K562 (cell line): Measurements from ENCODE around the gene CTIF.

Experiments used
- CSDE1 ChIP-seq, 2 experiments: fragments of 450-650 bp; IDR thresholded peaks; 2 replicates each; pipeline ENCODE4 v1.6.1; 2016; ENCODE audit warnings: mild to moderate bottlenecking in 1 of 2
- GTF2F1 ChIP-seq: IDR thresholded peaks from 2 replicates; pipeline ENCODE4 v1.6.1; 2011; ENCODE audit warnings: low read depth, low read length, improper control_type of control experiment
- MTA2 ChIP-seq: fragments of 450-650 bp; IDR thresholded peaks from 2 replicates; pipeline ENCODE4 v1.6.1; 2016; ENCODE audit warnings: low read depth
- TAF1 ChIP-seq: IDR thresholded peaks from 2 replicates; pipeline ENCODE4 v1.6.1; 2011; ENCODE audit warnings: mild to moderate bottlenecking, low read length, moderate library complexity; ENCODE audit not compliant: insufficient read depth, control insufficient read depth, severe bottlenecking; ENCODE audit errors: extremely low read depth
- YBX1 ChIP-seq: fragments of 450-650 bp; IDR thresholded peaks from 2 replicates; pipeline ENCODE4 v1.7.1; 2016; ENCODE audit warnings: mild to moderate bottlenecking
- ZNF143 ChIP-seq: sonication (generic); formaldehyde crosslinking; IDR thresholded peaks from 2 replicates; pipeline ENCODE4 v1.9.0; 2022; ENCODE audit warnings: mild to moderate bottlenecking, missing genetic modification reagents
- TF ChIP-seq, protein P1 (sequence below): sonication (generic); formaldehyde crosslinking; IDR thresholded peaks from 2 replicates; pipeline ENCODE4 v1.8.1; 2022; ENCODE audit warnings: missing genetic modification reagents
- TF ChIP-seq, protein P2 (sequence below), 3 experiments: IDR thresholded peaks in 2 of 3; conservative IDR thresholded peaks in 1 of 3; 2 replicates each; pipeline ENCODE4 v1.5.1; 2011 to 2012; ENCODE audit warnings: low read length in 3 of 3, mild to moderate bottlenecking in 3 of 3, control low read depth in 2 of 3, improper control_type of control experiment in 1 of 3, inconsistent platforms in 1 of 3, low read depth in 1 of 3, mixed read lengths in 1 of 3, moderate library complexity in 1 of 3; ENCODE audit not compliant: insufficient read depth in 2 of 3
- TF ChIP-seq, protein P3 (sequence below): conservative IDR thresholded peaks from 2 replicates; pipeline ENCODE4 v1.6.1; 2011; ENCODE audit warnings: low read depth, mild to moderate bottlenecking, low read length; ENCODE audit not compliant: control insufficient read depth
- TF ChIP-seq, protein P4 (sequence below): sonication (generic); formaldehyde crosslinking; IDR thresholded peaks from 2 replicates; pipeline ENCODE4 v1.9.0; 2022; ENCODE audit warnings: mild to moderate bottlenecking, missing genetic modification reagents

DNA sequence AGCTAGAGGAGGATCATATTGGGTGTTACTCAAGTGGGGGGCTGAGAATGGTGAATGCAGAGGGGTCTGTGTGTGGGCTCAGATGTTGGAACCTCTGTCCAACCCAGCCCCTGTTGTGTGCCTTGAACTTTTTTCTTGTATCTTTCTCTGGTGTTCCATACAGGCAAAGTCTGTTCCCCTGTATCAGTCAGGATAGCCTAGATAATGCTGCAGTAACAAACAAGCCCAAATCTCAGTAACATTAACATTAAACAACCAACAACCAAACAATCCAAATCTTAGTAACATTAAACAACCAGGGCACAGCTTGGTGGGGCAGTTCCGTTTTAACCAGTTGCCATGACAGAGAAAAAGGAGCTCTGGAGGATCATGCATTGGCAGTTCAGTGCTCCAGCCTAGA is 103.7 kb downstream of the CTIF start:
- TF ChIP-seq, protein P1, sequence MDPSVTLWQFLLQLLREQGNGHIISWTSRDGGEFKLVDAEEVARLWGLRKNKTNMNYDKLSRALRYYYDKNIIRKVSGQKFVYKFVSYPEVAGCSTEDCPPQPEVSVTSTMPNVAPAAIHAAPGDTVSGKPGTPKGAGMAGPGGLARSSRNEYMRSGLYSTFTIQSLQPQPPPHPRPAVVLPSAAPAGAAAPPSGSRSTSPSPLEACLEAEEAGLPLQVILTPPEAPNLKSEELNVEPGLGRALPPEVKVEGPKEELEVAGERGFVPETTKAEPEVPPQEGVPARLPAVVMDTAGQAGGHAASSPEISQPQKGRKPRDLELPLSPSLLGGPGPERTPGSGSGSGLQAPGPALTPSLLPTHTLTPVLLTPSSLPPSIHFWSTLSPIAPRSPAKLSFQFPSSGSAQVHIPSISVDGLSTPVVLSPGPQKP (CRISPR knock-in tag), result no peak
- TF ChIP-seq, protein P2, sequence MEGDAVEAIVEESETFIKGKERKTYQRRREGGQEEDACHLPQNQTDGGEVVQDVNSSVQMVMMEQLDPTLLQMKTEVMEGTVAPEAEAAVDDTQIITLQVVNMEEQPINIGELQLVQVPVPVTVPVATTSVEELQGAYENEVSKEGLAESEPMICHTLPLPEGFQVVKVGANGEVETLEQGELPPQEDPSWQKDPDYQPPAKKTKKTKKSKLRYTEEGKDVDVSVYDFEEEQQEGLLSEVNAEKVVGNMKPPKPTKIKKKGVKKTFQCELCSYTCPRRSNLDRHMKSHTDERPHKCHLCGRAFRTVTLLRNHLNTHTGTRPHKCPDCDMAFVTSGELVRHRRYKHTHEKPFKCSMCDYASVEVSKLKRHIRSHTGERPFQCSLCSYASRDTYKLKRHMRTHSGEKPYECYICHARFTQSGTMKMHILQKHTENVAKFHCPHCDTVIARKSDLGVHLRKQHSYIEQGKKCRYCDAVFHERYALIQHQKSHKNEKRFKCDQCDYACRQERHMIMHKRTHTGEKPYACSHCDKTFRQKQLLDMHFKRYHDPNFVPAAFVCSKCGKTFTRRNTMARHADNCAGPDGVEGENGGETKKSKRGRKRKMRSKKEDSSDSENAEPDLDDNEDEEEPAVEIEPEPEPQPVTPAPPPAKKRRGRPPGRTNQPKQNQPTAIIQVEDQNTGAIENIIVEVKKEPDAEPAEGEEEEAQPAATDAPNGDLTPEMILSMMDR (IDR thresholded peaks at IDR 0.05 in 2 of 3, conservative IDR thresholded peaks at IDR 0.05 in 1 of 3; ENCODE audit: insufficient read depth in 2 of 3, low read depth in 1 of 3, low read length in 3 of 3), result no peak
- TF ChIP-seq YBX1, result no peak
- TF ChIP-seq CSDE1 (IDR thresholded peaks at IDR 0.05), result no peak
- TF ChIP-seq ZNF143 (CRISPR knock-in tag), result no peak
- TF ChIP-seq MTA2, result no peak
- TF ChIP-seq GTF2F1, result no peak
- TF ChIP-seq, protein P3, sequence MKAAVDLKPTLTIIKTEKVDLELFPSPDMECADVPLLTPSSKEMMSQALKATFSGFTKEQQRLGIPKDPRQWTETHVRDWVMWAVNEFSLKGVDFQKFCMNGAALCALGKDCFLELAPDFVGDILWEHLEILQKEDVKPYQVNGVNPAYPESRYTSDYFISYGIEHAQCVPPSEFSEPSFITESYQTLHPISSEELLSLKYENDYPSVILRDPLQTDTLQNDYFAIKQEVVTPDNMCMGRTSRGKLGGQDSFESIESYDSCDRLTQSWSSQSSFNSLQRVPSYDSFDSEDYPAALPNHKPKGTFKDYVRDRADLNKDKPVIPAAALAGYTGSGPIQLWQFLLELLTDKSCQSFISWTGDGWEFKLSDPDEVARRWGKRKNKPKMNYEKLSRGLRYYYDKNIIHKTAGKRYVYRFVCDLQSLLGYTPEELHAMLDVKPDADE, result no peak
- TF ChIP-seq, protein P4, sequence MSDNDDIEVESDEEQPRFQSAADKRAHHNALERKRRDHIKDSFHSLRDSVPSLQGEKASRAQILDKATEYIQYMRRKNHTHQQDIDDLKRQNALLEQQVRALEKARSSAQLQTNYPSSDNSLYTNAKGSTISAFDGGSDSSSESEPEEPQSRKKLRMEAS, result no peak
- no peak for TF ChIP-seq TAF1
